Measurements from ENCODE around the gene GLUD2.

GLUD2 gene

GRCh38 chrX:121036951-121037350 is 10.5 kb upstream of the GLUD2 start:
- Histone ChIP-seq H2AFZ (ENCODE audit: low read depth, low read length, severe bottlenecking) (no peak overlapping the region), H3K79me2 (ENCODE audit: insufficient read depth, low read length) (no peaks in the 10 kb centered on the region), H3K9ac (ENCODE audit: low read length) (no peak overlapping the region), H3K27me3 (ENCODE audit: low read length) (no peaks in the 10 kb centered on the region), H3K9me2 (replicated peaks; ENCODE audit: insufficient read depth, low read length) (no peaks in the 10 kb centered on the region), H3K4me2 (ENCODE audit: low read depth, low read length, poor library complexity, severe bottlenecking) (no peak overlapping the region), H3K9me3 (ENCODE audit: insufficient read depth, low read length) (no peaks in the 10 kb centered on the region), H3K4me3 (ENCODE audit: insufficient read depth, low read length, poor library complexity, severe bottlenecking) (no peak overlapping the region), H3F3A (ENCODE audit: insufficient read depth) (no peaks in the 10 kb centered on the region), H3K36me3 (ENCODE audit: low read length) (no peaks in the 10 kb centered on the region), H3K27ac (ENCODE audit: low read depth, low read length) (no peak overlapping the region), H4K20me1 (ENCODE audit: low read depth, low read length) (no peaks in the 10 kb centered on the region)
- no peak for TF ChIP-seq EZH2phosphoT487 (conservative IDR thresholded peaks at IDR 0.05; ENCODE audit: low read length)

DNA sequence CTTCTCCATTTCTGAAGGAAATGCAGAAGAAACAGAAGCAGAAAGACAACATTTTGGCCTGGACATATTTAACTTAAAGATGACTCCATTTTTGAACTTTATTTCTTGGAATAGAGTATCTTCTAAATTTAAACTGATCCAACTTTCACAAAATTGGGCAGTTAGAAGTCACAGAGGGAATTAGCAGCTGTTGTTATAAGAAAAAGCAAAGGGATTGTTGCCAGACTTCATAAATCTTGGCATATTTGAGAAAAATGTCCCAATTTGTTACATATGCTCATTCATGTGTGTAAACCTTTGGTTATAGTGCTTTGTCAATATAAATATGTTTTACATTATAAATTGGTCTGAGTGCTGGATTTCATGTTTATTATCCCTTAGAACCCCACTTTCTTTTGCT is 3.4 kb downstream of the GLUD2 start:
- Histone ChIP-seq H3K4me3 (ENCODE audit: insufficient read depth, low read length, poor library complexity, severe bottlenecking) (no peak overlapping the region), H3K9ac (ENCODE audit: low read length) (no peak overlapping the region), H3K9me2 (replicated peaks; ENCODE audit: insufficient read depth, low read length) (no peaks in the 10 kb centered on the region), H3K4me2 (ENCODE audit: low read depth, low read length, poor library complexity, severe bottlenecking) (no peak overlapping the region), H3K36me3 (ENCODE audit: low read length) (no peaks in the 10 kb centered on the region), H2AFZ (ENCODE audit: low read depth, low read length, severe bottlenecking) (no peak overlapping the region), H3K27ac (ENCODE audit: low read depth, low read length) (no peak overlapping the region), H3K79me2 (ENCODE audit: insufficient read depth, low read length) (no peaks in the 10 kb centered on the region), H3K9me3 (ENCODE audit: insufficient read depth, low read length) (no peaks in the 10 kb centered on the region), H3F3A (ENCODE audit: insufficient read depth) (no peaks in the 10 kb centered on the region), H3K27me3 (ENCODE audit: low read length) (no peaks in the 10 kb centered on the region), H4K20me1 (ENCODE audit: low read depth, low read length) (no peaks in the 10 kb centered on the region)
- TF ChIP-seq EZH2phosphoT487 (conservative IDR thresholded peaks at IDR 0.05; ENCODE audit: low read length) (no peak), CTCF (IDR thresholded peaks at IDR 0.05; ENCODE audit: insufficient read depth, low read length, poor library complexity, severe bottlenecking) (no peak)

DNA sequence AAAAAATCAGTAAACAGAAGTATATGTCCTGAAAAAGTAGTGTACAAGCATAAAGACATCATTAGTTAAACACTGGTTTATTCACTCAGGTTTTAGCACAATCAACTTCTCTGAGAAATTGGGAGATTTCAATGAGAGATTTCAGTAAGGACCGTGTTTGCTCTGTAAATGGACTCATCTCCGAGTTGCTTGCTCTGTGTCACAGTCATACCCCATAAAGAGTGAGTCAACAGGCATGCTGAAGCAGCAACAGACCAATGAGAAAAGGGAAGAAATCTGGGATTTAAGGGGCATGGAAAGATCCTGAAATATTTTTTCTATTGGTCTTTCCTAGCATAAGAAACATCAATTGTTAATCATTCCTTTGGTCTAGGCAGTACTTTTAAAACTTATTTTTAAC is 4.7 kb downstream of the GLUD2 start:
- no peak for TF ChIP-seq CTCF (IDR thresholded peaks at IDR 0.05; ENCODE audit: insufficient read depth, low read length, poor library complexity, severe bottlenecking)
- TF ChIP-seq EZH2phosphoT487 (conservative IDR thresholded peaks at IDR 0.05; ENCODE audit: low read length): no peak

GRCh38 chrX:121062289-121062688 is 14.9 kb downstream of the GLUD2 start:
- Histone ChIP-seq H3K4me3 (ENCODE audit: insufficient read depth, low read length, poor library complexity, severe bottlenecking) (no peak overlapping the region), H3K36me3 (ENCODE audit: low read length) (no peaks in the 10 kb centered on the region), H3K27me3 (ENCODE audit: low read length) (no peaks in the 10 kb centered on the region), H3K9ac (ENCODE audit: low read length) (no peak overlapping the region), H3K9me2 (replicated peaks; ENCODE audit: insufficient read depth, low read length) (no peaks in the 10 kb centered on the region), H3K79me2 (ENCODE audit: insufficient read depth, low read length) (no peaks in the 10 kb centered on the region), H3K27ac (ENCODE audit: low read depth, low read length) (no peak overlapping the region), H3K9me3 (ENCODE audit: insufficient read depth, low read length) (no peaks in the 10 kb centered on the region), H2AFZ (ENCODE audit: low read depth, low read length, severe bottlenecking) (no peak overlapping the region), H3F3A (ENCODE audit: insufficient read depth) (no peaks in the 10 kb centered on the region), H4K20me1 (ENCODE audit: low read depth, low read length) (no peaks in the 10 kb centered on the region), H3K4me2 (ENCODE audit: low read depth, low read length, poor library complexity, severe bottlenecking) (no peak overlapping the region)
- TF ChIP-seq EZH2phosphoT487 (conservative IDR thresholded peaks at IDR 0.05; ENCODE audit: low read length) (no peak), CTCF (IDR thresholded peaks at IDR 0.05; ENCODE audit: insufficient read depth, low read length, poor library complexity, severe bottlenecking) (no peak)

More for the DNA sequence above, 4.7 kb downstream of the GLUD2 start:
- H3K36me3 ChIP-seq (ENCODE audit: low read length): no peaks in the 10 kb centered on the region
- H2AFZ ChIP-seq (ENCODE audit: low read depth, low read length, severe bottlenecking): no peak overlapping the region
- no peaks in the 10 kb centered on the region for H3K27me3 ChIP-seq (ENCODE audit: low read length)
- no peaks in the 10 kb centered on the region for H3F3A ChIP-seq (ENCODE audit: insufficient read depth)
- H3K9ac ChIP-seq (ENCODE audit: low read length): no peak overlapping the region
- no peaks in the 10 kb centered on the region for H3K9me3 ChIP-seq (ENCODE audit: insufficient read depth, low read length)
- no peak overlapping the region for H3K27ac ChIP-seq (ENCODE audit: low read depth, low read length)
- H3K79me2 ChIP-seq (ENCODE audit: insufficient read depth, low read length): no peaks in the 10 kb centered on the region
- H4K20me1 ChIP-seq (ENCODE audit: low read depth, low read length): no peaks in the 10 kb centered on the region
- H3K4me2 ChIP-seq (ENCODE audit: low read depth, low read length, poor library complexity, severe bottlenecking): no peak overlapping the region
- H3K4me3 ChIP-seq (ENCODE audit: insufficient read depth, low read length, poor library complexity, severe bottlenecking): no peak overlapping the region
- no peaks in the 10 kb centered on the region for H3K9me2 ChIP-seq (replicated peaks; ENCODE audit: insufficient read depth, low read length)
